ENCODE measurements around the gene SAMD1. TPM values are rescaled to one million over a fixed set of nuclear protein-coding genes. Genes with fewer than 3 reads are reported as not detected.

The SAMD1 gene
- total and polyA plus RNA-seq, 2 donors, result 43.6 to 44.9 TPM

DNA sequence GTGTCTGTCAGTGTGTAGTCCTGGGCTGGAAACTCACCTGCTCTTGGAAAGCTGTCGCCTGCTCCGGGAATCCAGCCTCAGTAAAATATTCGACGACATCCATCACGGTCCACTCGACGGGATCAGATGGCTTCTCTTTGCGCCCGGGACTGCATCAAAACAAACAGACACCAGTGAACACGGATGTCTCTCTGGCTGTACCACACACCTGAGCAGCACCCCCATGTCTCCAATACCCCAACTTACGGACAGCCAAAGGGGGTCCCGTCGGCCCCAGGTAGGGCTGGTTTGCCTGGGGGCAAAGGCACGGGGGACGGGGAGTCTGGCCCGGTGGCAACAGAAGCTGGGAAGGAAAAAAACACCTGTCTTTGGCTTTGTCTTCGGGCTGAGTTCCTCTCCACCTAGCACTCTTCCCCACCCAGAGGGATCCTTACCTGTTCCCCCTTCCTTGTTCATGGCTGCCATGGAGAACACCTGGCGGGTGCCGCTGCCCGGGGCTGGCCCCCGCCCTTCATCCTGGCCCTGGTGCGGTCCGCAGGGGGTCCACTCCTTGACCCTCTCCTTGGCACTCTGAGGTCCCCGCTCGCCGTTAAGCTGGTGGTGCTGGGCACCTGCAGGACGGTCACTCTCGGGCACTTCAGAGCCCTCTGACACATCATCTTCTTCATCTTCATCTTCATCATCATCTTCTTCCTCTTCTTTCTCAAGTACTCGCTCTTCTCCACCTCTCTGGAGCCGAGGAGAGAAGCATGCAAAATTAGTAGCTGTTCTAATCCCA, 1.7 kb downstream of the SAMD1 start:
- Histone ChIP-seq H3K9me3 (ENCODE audit: control insufficient read depth in 2 of 2, insufficient read depth in 1 of 2, low read length in 1 of 2) (peaks cover 2 to 12% of the 10 kb centered on the region in 2 donors), H3K4me3 (ENCODE audit: low read length in 2 of 2) (peak overlapping the region; percentile 42 to 89), H3K27ac (ENCODE audit: low read depth in 1 of 2, low read length in 1 of 2) (peak overlapping the region in 1 of 2 donors; percentile 53), H3K4me1 (ENCODE audit: control insufficient read depth in 2 of 2, insufficient read depth in 2 of 2, low read length in 2 of 2) (peaks cover 7 to 26% of the 10 kb centered on the region in 2 donors), H3K36me3 (ENCODE audit: control insufficient read depth in 2 of 2, insufficient read depth in 2 of 2, low read length in 1 of 2) (peaks cover 25 to 42% of the 10 kb centered on the region in 2 donors), H3K27me3 (ENCODE audit: control insufficient read depth in 2 of 2, insufficient read depth in 1 of 2, low read length in 1 of 2) (no peaks in the 10 kb centered on the region)
- DNase-seq (ENCODE audit: low read depth in 6 of 9, low spot score in 9 of 9), result no peak
- WGBS, result 96% methylated on average over 30 of the region's 30 CpGs

DNA sequence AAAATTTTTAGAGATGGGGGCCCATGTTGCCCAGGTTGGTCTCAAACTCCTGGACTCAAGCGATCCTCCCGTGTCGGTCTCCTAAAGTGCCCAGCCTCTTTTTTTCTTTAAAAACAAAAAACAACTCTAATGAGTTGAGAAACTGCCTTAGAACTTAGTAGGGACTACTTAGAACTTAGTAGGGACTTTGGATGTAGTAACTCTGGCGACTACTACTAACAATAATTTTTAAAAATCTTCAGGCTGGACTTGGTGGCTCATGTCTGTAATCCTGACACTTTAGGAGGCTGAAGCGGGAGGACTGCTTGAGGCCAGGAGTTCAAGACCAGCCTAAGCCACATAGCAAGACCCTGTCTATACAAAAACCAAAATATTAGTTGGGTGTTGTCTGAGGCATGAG, 4.5 kb downstream of the SAMD1 start:
- no peak for DNase-seq (ENCODE audit: low read depth in 6 of 9, low spot score in 9 of 9)
- no peaks in the 10 kb centered on the region for H3K27me3 ChIP-seq (ENCODE audit: control insufficient read depth in 2 of 2, insufficient read depth in 1 of 2, low read length in 1 of 2)
- H3K9me3 ChIP-seq (ENCODE audit: control insufficient read depth in 2 of 2, insufficient read depth in 1 of 2, low read length in 1 of 2), result no peaks in the 10 kb centered on the region
- H3K4me1 ChIP-seq (ENCODE audit: control insufficient read depth in 2 of 2, insufficient read depth in 2 of 2, low read length in 2 of 2), result peaks cover 12 to 24% of the 10 kb centered on the region in 2 donors
- H3K4me3 ChIP-seq (ENCODE audit: low read length in 2 of 2), result no peak overlapping the region
- peaks cover 25 to 46% of the 10 kb centered on the region in 2 donors for H3K36me3 ChIP-seq (ENCODE audit: control insufficient read depth in 2 of 2, insufficient read depth in 2 of 2, low read length in 1 of 2)
- 97% methylated on average over 5 of the region's 5 CpGs for WGBS
- no peak overlapping the region for H3K27ac ChIP-seq (ENCODE audit: low read depth in 1 of 2, low read length in 1 of 2)

GRCh38 chr19:14085309-14085995, 5.1 kb downstream of the SAMD1 start, which contains the start of gene C19orf67:
Gene C19orf67 (minus strand): TSS chr19:14085783. CDS start chr19:14085627, 156 bp downstream.
- Histone ChIP-seq H3K36me3 (ENCODE audit: control insufficient read depth in 2 of 2, insufficient read depth in 2 of 2, low read length in 1 of 2) (peaks cover 25 to 46% of the 10 kb centered on the region in 2 donors), H3K27me3 (ENCODE audit: control insufficient read depth in 2 of 2, insufficient read depth in 1 of 2, low read length in 1 of 2) (no peaks in the 10 kb centered on the region), H3K27ac (ENCODE audit: low read depth in 1 of 2, low read length in 1 of 2) (no peak within 1 kb of the TSS), H3K4me3 (ENCODE audit: low read length in 2 of 2) (no peak within 1 kb of the TSS), H3K9me3 (ENCODE audit: control insufficient read depth in 2 of 2, insufficient read depth in 1 of 2, low read length in 1 of 2) (no peaks in the 10 kb centered on the region), H3K4me1 (ENCODE audit: control insufficient read depth in 2 of 2, insufficient read depth in 2 of 2, low read length in 2 of 2) (peaks cover 14 to 29% of the 10 kb centered on the region in 2 donors)
- DNase-seq (ENCODE audit: low read depth in 6 of 9, low spot score in 9 of 9), result no peak
- 93% methylated on average over 54 of the region's 54 CpGs for WGBS

- no peak for DNase-seq (ENCODE audit: low read depth in 6 of 9, low spot score in 9 of 9)
- Histone ChIP-seq H3K4me3 (ENCODE audit: low read length in 2 of 2) (no peak overlapping the region), H3K27me3 (ENCODE audit: control insufficient read depth in 2 of 2, insufficient read depth in 1 of 2, low read length in 1 of 2) (no peaks in the 10 kb centered on the region), H3K9me3 (ENCODE audit: control insufficient read depth in 2 of 2, insufficient read depth in 1 of 2, low read length in 1 of 2) (no peaks in the 10 kb centered on the region), H3K27ac (ENCODE audit: low read depth in 1 of 2, low read length in 1 of 2) (no peak overlapping the region), H3K36me3 (ENCODE audit: control insufficient read depth in 2 of 2, insufficient read depth in 2 of 2, low read length in 1 of 2) (peaks cover 10 to 30% of the 10 kb centered on the region in 2 donors), H3K4me1 (ENCODE audit: control insufficient read depth in 2 of 2, insufficient read depth in 2 of 2, low read length in 2 of 2) (peaks cover 7 to 20% of the 10 kb centered on the region in 2 donors)
- 100% methylated on average over 1 of the region's 1 CpG for WGBS
Measured at GRCh38 chr19:14082675-14082960, 7.9 kb downstream of the SAMD1 start.

- peak in 1 of 9 donors; percentile 38 for DNase-seq (ENCODE audit: low read depth in 6 of 9, low spot score in 9 of 9)
- 30% methylated on average over 24 of the region's 24 CpGs for WGBS
- Histone ChIP-seq H3K27ac (ENCODE audit: low read depth in 1 of 2, low read length in 1 of 2) (peak overlapping the region; percentile 74 to 87), H3K27me3 (ENCODE audit: control insufficient read depth in 2 of 2, insufficient read depth in 1 of 2, low read length in 1 of 2) (no peaks in the 10 kb centered on the region), H3K9me3 (ENCODE audit: control insufficient read depth in 2 of 2, insufficient read depth in 1 of 2, low read length in 1 of 2) (no peaks in the 10 kb centered on the region), H3K36me3 (ENCODE audit: control insufficient read depth in 2 of 2, insufficient read depth in 2 of 2, low read length in 1 of 2) (peaks cover 10 to 27% of the 10 kb centered on the region in 2 donors), H3K4me1 (ENCODE audit: control insufficient read depth in 2 of 2, insufficient read depth in 2 of 2, low read length in 2 of 2) (peaks cover 7 to 20% of the 10 kb centered on the region in 2 donors), H3K4me3 (ENCODE audit: low read length in 2 of 2) (peak overlapping the region; percentile 67 to 81)
Measured at GRCh38 chr19:14081797-14082674, 8.5 kb downstream of the SAMD1 start.

- Histone ChIP-seq H3K27me3 (ENCODE audit: control insufficient read depth in 2 of 2, insufficient read depth in 1 of 2, low read length in 1 of 2) (no peaks in the 10 kb centered on the region), H3K4me1 (ENCODE audit: control insufficient read depth in 2 of 2, insufficient read depth in 2 of 2, low read length in 2 of 2) (peaks cover 7 to 20% of the 10 kb centered on the region in 2 donors), H3K36me3 (ENCODE audit: control insufficient read depth in 2 of 2, insufficient read depth in 2 of 2, low read length in 1 of 2) (peaks cover 6 to 18% of the 10 kb centered on the region in 2 donors), H3K4me3 (ENCODE audit: low read length in 2 of 2) (peak overlapping the region; percentile 67 to 81), H3K27ac (ENCODE audit: low read depth in 1 of 2, low read length in 1 of 2) (peak overlapping the region; percentile 86 to 93), H3K9me3 (ENCODE audit: control insufficient read depth in 2 of 2, insufficient read depth in 1 of 2, low read length in 1 of 2) (no peaks in the 10 kb centered on the region)
- DNase-seq (ENCODE audit: low read depth in 6 of 9, low spot score in 9 of 9), result peak; percentile 98 to 100 (median 100)
- under 1% methylated on average over 50 of the region's 50 CpGs for WGBS
Measured at GRCh38 chr19:14080887-14081796, 9.4 kb downstream of the SAMD1 start.

GRCh38 chr19:14078411-14078810, 12.1 kb downstream of the SAMD1 start:
- WGBS, result 89% methylated on average over 2 of the region's 2 CpGs
- Histone ChIP-seq H3K4me1 (ENCODE audit: control insufficient read depth in 2 of 2, insufficient read depth in 2 of 2, low read length in 2 of 2) (peaks cover 18 to 37% of the 10 kb centered on the region in 2 donors), H3K4me3 (ENCODE audit: low read length in 2 of 2) (no peak overlapping the region), H3K9me3 (ENCODE audit: control insufficient read depth in 2 of 2, insufficient read depth in 1 of 2, low read length in 1 of 2) (peaks cover 0 to 5% of the 10 kb centered on the region in 2 donors), H3K27me3 (ENCODE audit: control insufficient read depth in 2 of 2, insufficient read depth in 1 of 2, low read length in 1 of 2) (peaks cover 0 to 17% of the 10 kb centered on the region in 2 donors), H3K36me3 (ENCODE audit: control insufficient read depth in 2 of 2, insufficient read depth in 2 of 2, low read length in 1 of 2) (no peaks in the 10 kb centered on the region), H3K27ac (ENCODE audit: low read depth in 1 of 2, low read length in 1 of 2) (no peak overlapping the region)
- DNase-seq (ENCODE audit: low read depth in 6 of 9, low spot score in 9 of 9), result no peak

All from thymus (tissue), 11 donors.